Measurements from ENCODE around the gene DPY30. TPM values are rescaled to one million over a fixed set of nuclear protein-coding genes. Genes with fewer than 3 reads are reported as not detected.

The DPY30 gene
- total RNA-seq, 2 donors from 2014 or later: 59.1 to 70.9 TPM

- H3K9me3 Mint-ChIP-seq: no peaks in the 10 kb centered on the region
- DNase-seq: no peak
These were observed 37.2 kb downstream of the DPY30 start for GRCh38 chr2:32002406-32002805.

DNA sequence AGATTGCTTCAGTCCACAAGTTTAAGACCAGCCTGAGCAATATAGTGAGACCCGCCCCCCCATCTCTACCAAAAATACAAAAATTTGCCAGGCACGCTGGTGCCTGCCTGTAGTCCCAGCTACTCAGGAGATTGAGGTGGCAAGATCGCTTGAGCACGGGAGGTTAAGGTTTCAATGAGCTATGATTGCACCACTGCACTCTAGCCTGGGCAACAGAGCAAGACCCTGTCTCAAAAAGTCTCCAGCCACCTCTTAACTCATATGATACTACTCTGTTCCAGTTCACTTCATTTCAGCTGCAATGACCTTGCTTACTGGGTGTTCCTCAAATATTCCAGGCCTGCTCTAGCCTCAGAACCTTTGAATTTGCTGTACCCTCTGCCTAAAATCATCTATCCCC lies 40.2 kb downstream of the DPY30 start:
- no peaks in the 10 kb centered on the region for H3K9me3 Mint-ChIP-seq
- H3K4me1 Mint-ChIP-seq (ENCODE audit: low read depth): peaks cover 53% of the 10 kb centered on the region
- H3K36me3 Mint-ChIP-seq (ENCODE audit: insufficient read depth in 2 of 2): no peaks in the 10 kb centered on the region
- no peak for ATAC-seq (replicated peaks in 1 of 2)
- no peak for DNase-seq
- no peak overlapping the region for H3K4me3 Mint-ChIP-seq
- no peak overlapping the region for H3K27ac Mint-ChIP-seq
- no peaks in the 10 kb centered on the region for H3K27me3 Mint-ChIP-seq (ENCODE audit: low read depth)

More at GRCh38 chr2:32002406-32002805, 37.2 kb downstream of the DPY30 start:
- ATAC-seq (replicated peaks in 1 of 2): no peak
- H3K36me3 Mint-ChIP-seq (ENCODE audit: insufficient read depth in 2 of 2): peaks cover 0 to 11% of the 10 kb centered on the region in 2 donors
- H3K27me3 Mint-ChIP-seq (ENCODE audit: low read depth): no peaks in the 10 kb centered on the region
- H3K4me1 Mint-ChIP-seq (ENCODE audit: low read depth): peaks cover 62% of the 10 kb centered on the region
- H3K4me3 Mint-ChIP-seq: no peak overlapping the region
- H3K27ac Mint-ChIP-seq: no peak overlapping the region

GRCh38 chr2:31998731-31999383 lies 40.7 kb downstream of the DPY30 start:
- Mint-ChIP-seq H3K9me3 (no peaks in the 10 kb centered on the region), H3K4me1 (ENCODE audit: low read depth) (peaks cover 48% of the 10 kb centered on the region)

GRCh38 chr2:31997653-31998052 lies 42.0 kb downstream of the DPY30 start:
- Mint-ChIP-seq H3K9me3 (no peaks in the 10 kb centered on the region), H3K27ac (peak overlapping the region; percentile 69), H3K4me1 (ENCODE audit: low read depth) (peaks cover 57% of the 10 kb centered on the region), H3K27me3 (ENCODE audit: low read depth) (no peaks in the 10 kb centered on the region), H3K4me3 (peak overlapping the region in 1 of 2 donors; percentile 60), H3K36me3 (ENCODE audit: insufficient read depth in 2 of 2) (no peaks in the 10 kb centered on the region)
- DNase-seq: no peak
- peak; percentile 44 to 64 for ATAC-seq (replicated peaks in 1 of 2)

More at GRCh38 chr2:31998731-31999383, 40.7 kb downstream of the DPY30 start:
- Mint-ChIP-seq H3K27me3 (ENCODE audit: low read depth) (no peaks in the 10 kb centered on the region), H3K4me3 (peak overlapping the region in 1 of 2 donors; percentile 15), H3K27ac (peak overlapping the region; percentile 9), H3K36me3 (ENCODE audit: insufficient read depth in 2 of 2) (no peaks in the 10 kb centered on the region)
- ATAC-seq (replicated peaks in 1 of 2) (peak in 1 of 2 donors; percentile 60), DNase-seq (no peak)

DNA sequence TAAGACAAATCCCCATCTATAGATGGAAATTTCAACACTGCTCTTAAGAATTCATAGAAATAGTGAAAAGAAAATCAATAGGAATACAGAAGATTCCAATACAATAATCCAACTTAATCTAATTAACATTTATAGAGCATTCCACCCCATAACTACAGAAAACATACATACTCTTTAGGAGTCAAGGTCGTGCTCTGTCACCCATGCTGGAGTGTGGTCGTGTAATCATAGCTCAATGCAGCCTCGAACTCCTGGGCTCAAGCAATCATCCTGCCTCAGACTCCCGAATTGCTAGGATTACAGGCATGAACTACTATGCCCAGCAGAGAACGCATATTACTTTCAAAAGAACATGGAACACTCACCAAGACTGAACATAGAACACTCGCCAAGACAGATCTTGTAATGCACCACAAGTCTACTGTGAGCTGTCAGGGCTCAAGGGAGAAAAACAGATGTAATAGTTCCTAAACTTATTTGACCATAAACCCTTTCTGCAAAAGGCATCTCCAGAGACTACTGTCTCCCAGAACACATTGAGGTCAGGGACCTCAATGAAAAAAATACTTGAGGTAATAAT lies 42.9 kb downstream of the DPY30 start:
- DNase-seq: no peak
- Mint-ChIP-seq H3K4me1 (ENCODE audit: low read depth) (peaks cover 62% of the 10 kb centered on the region), H3K4me3 (no peak overlapping the region), H3K27ac (no peak overlapping the region), H3K27me3 (ENCODE audit: low read depth) (no peaks in the 10 kb centered on the region), H3K9me3 (no peaks in the 10 kb centered on the region), H3K36me3 (ENCODE audit: insufficient read depth in 2 of 2) (no peaks in the 10 kb centered on the region)
- no peak for ATAC-seq (replicated peaks in 1 of 2)

- no peaks in the 10 kb centered on the region for H3K27me3 Mint-ChIP-seq (ENCODE audit: low read depth)
- H3K27ac Mint-ChIP-seq: no peak overlapping the region
- H3K36me3 Mint-ChIP-seq (ENCODE audit: insufficient read depth in 2 of 2): peaks cover 0 to 3% of the 10 kb centered on the region in 2 donors
- peaks cover 54% of the 10 kb centered on the region for H3K4me1 Mint-ChIP-seq (ENCODE audit: low read depth)
- no peak overlapping the region for H3K4me3 Mint-ChIP-seq
- H3K9me3 Mint-ChIP-seq: no peaks in the 10 kb centered on the region
- no peak for ATAC-seq (replicated peaks in 1 of 2)
- DNase-seq: no peak
These were observed 46.7 kb downstream of the DPY30 start for GRCh38 chr2:31992934-31993333.

DNA sequence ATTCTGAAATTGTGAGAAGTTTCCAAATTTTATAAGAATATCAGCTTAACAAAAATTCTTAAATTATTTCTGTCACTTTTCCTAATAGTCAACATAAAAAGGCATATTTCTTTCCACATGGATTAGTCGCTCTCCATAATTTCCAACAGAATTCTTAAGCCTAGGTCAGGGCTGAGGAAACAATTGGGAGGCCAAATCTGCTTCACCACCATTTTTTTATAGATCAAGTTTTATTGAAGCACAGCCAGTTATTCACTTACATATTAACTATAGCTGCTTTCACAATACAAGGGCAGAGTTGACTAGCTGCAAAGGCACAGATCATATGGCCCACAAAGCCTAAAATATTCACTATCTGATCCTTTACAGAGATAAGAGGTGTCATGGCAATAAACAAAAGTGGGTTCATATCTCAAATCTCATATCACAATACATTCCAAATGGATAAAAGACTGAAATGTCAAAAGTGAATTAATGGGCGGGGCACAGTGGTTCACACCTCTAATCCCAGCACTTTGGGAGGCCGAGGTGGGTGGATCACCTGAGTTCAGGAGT lies 47.5 kb downstream of the DPY30 start:
- peaks cover 55% of the 10 kb centered on the region for H3K4me1 Mint-ChIP-seq (ENCODE audit: low read depth)
- peaks cover 0 to 3% of the 10 kb centered on the region in 2 donors for H3K36me3 Mint-ChIP-seq (ENCODE audit: insufficient read depth in 2 of 2)
- DNase-seq (no peak), ATAC-seq (replicated peaks in 1 of 2) (no peak)
- no peaks in the 10 kb centered on the region for H3K9me3 Mint-ChIP-seq
- no peak overlapping the region for H3K4me3 Mint-ChIP-seq
- H3K27me3 Mint-ChIP-seq (ENCODE audit: low read depth): no peaks in the 10 kb centered on the region
- no peak overlapping the region for H3K27ac Mint-ChIP-seq

DNA sequence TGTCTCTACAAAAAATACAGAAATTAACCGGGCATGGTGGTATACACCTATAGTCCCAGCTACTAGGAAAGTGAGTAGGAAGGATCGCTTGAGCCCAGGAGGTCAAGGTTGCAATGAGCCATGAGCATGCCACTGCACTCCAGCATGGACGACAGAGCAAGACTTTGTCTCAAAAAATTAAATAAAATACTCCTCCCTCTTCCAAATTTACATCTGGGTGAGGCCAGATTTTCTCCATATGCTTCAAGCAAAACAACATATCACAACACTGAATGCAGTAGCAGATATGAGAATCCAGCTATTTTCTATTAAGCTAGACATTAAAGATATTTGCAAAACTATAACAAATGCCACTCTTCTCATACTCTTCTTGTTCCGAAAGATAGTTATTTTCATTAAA lies 49.7 kb downstream of the DPY30 start:
- ATAC-seq (replicated peaks in 1 of 2) (no peak), DNase-seq (no peak)
- H3K4me1 Mint-ChIP-seq (ENCODE audit: low read depth): peaks cover 47% of the 10 kb centered on the region
- no peaks in the 10 kb centered on the region for H3K27me3 Mint-ChIP-seq (ENCODE audit: low read depth)
- H3K36me3 Mint-ChIP-seq (ENCODE audit: insufficient read depth in 2 of 2): peaks cover 0 to 3% of the 10 kb centered on the region in 2 donors
- no peaks in the 10 kb centered on the region for H3K9me3 Mint-ChIP-seq
- H3K4me3 Mint-ChIP-seq: no peak overlapping the region
- no peak overlapping the region for H3K27ac Mint-ChIP-seq

DNA sequence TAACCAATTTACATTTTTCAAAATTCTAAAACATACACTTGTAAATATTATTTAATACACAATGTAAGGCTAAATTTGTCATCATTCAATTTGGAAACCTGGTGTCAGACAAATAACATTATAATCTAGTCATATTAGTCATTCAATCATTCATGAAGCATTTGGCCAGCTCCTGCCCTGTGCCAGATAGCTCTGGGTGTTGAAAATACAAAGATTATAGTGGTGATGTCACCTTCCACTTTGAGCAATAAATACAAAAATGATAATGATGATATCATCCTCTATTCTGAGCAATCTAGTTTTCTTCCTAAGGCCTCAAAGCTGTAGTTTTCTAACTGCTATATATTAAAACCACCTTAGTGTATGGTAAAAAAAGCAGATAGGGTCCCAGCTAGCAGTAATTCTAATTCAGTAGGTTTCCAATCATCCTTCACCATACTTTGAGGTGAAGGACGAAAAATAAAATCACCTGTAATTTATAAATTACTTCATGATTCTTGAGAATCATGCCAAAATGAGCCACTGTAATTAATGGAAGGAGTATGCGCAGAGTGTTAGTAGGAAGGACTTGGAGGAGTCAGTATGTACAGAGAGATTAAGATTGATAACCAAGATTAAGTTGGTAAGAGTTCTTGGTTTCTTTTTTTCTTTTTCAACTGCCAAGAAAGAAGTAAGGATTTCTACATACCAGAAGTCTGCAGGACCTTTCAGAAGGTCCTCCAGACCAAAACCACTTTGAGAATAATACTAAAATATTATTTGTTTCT lies 52.0 kb downstream of the DPY30 start:
- H3K27ac Mint-ChIP-seq: peak overlapping the region; percentile 39
- H3K9me3 Mint-ChIP-seq: no peaks in the 10 kb centered on the region
- DNase-seq: no peak
- H3K27me3 Mint-ChIP-seq (ENCODE audit: low read depth): no peaks in the 10 kb centered on the region
- H3K36me3 Mint-ChIP-seq (ENCODE audit: insufficient read depth in 2 of 2): peaks cover 0 to 6% of the 10 kb centered on the region in 2 donors
- peak overlapping the region in 1 of 2 donors; percentile 12 for H3K4me3 Mint-ChIP-seq
- H3K4me1 Mint-ChIP-seq (ENCODE audit: low read depth): peaks cover 39% of the 10 kb centered on the region
- peak; percentile 75 to 92 for ATAC-seq (replicated peaks in 1 of 2)

DNA sequence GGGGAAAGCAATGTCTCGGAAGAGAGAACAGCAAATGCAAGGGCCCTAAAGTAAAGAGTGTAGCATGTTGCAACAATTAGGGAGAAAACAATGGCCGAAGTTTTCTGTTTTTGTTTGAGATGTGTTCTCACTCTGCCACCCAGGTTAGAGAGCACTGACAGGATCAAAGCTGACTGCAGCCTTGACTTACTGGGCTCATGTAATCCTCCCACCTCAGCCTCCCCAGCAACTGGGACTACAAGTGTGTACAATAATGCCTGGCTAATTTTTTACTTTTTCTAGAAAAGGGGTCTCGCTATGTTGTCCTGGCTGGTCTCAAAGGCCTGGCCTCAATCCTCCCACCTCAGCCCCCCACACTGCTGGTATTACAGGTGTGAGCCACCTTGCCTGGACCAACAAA lies 52.7 kb downstream of the DPY30 start:
- Mint-ChIP-seq H3K27me3 (ENCODE audit: low read depth) (no peaks in the 10 kb centered on the region), H3K27ac (no peak overlapping the region)
- no peak for ATAC-seq (replicated peaks in 1 of 2)

GRCh38 chr2:31983762-31984467 lies 55.7 kb downstream of the DPY30 start:
- Mint-ChIP-seq H3K36me3 (ENCODE audit: insufficient read depth in 2 of 2) (peaks cover 0 to 7% of the 10 kb centered on the region in 2 donors), H3K4me1 (ENCODE audit: low read depth) (peaks cover 45% of the 10 kb centered on the region), H3K9me3 (peaks cover under 1% of the 10 kb centered on the region in 2 donors), H3K4me3 (no peak overlapping the region), H3K27ac (no peak overlapping the region), H3K27me3 (ENCODE audit: low read depth) (no peaks in the 10 kb centered on the region)
- DNase-seq: no peak
- ATAC-seq (replicated peaks in 1 of 2): no peak

More for the DNA sequence above, 52.7 kb downstream of the DPY30 start:
- Mint-ChIP-seq H3K4me1 (ENCODE audit: low read depth) (peaks cover 36% of the 10 kb centered on the region), H3K4me3 (no peak overlapping the region), H3K9me3 (no peaks in the 10 kb centered on the region), H3K36me3 (ENCODE audit: insufficient read depth in 2 of 2) (peaks cover 0 to 6% of the 10 kb centered on the region in 2 donors)
- no peak for DNase-seq

GRCh38 chr2:31980674-31981356 lies 58.8 kb downstream of the DPY30 start:
- Mint-ChIP-seq H3K27me3 (ENCODE audit: low read depth) (no peaks in the 10 kb centered on the region), H3K36me3 (ENCODE audit: insufficient read depth in 2 of 2) (peaks cover 0 to 6% of the 10 kb centered on the region in 2 donors), H3K4me3 (peak overlapping the region in 1 of 2 donors; percentile 21), H3K9me3 (peaks cover 2 to 4% of the 10 kb centered on the region in 2 donors), H3K4me1 (ENCODE audit: low read depth) (peaks cover 22% of the 10 kb centered on the region), H3K27ac (peak overlapping the region; percentile 47)
- DNase-seq (no peak), ATAC-seq (replicated peaks in 1 of 2) (peak; percentile 80 to 83)

Measured in activated T-cell treated with anti-CD3 and anti-CD28 coated beads, Interleukin-2, amount 50 U/mL, for 72 hours (primary cell).